B cell (primary cell): Measurements from ENCODE around the gene C11orf21.

Source experiments
- CTCF ChIP-seq: fragments of 200-600 bp; IDR thresholded peaks from one replicate; pipeline ENCODE4 v1.8.0; 2022; ENCODE audit warnings: antibody characterized with exemption, mild to moderate bottlenecking
- EZH2 ChIP-seq: IDR thresholded peaks from 2 replicates; pipeline ENCODE4 v1.6.1; 2012; ENCODE audit warnings: borderline replicate concordance, low read depth, mild to moderate bottlenecking, moderate library complexity, low read length; ENCODE audit not compliant: insufficient read depth, poor library complexity, severe bottlenecking

GRCh38 chr11:2307501-2308331 is 6.0 kb upstream of the C11orf21 start:
- TF ChIP-seq EZH2: no peak
- TF ChIP-seq CTCF: no peak
